Measurements from ENCODE around the gene ZNF678.

ZNF678 gene

DNA sequence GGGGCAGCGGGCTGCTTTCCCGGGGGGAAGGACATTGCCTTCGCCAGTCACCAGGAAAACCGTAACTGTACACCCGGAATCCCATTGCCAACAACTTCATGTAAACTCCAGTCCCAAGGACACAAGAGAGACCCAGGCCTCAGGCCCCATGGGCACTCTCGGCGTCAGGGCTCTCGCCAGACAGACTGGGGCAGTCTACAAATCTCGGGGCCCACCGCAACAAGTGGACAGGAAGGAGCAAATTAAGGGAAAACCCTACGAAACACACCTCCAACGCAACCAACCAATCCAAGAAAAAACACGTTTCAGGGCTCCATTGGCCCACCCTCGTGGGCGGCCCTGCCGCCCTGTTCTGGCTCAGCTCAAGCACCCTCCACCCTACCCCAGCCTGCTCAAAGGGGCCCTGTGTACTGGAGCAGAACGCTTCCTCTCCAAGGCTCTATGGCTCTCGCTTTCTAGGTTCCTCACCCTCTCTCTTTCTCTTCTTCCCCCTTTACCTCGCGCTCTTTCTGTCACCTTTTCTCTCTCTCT is 4.6 kb upstream of the ZNF678 start:
- H3K27ac ChIP-seq = no peak overlapping the region
- DNase-seq = no peak
- no peak overlapping the region for H3K4me3 ChIP-seq (ENCODE audit: low read depth, low read length)
- TF ChIP-seq, protein P1, sequence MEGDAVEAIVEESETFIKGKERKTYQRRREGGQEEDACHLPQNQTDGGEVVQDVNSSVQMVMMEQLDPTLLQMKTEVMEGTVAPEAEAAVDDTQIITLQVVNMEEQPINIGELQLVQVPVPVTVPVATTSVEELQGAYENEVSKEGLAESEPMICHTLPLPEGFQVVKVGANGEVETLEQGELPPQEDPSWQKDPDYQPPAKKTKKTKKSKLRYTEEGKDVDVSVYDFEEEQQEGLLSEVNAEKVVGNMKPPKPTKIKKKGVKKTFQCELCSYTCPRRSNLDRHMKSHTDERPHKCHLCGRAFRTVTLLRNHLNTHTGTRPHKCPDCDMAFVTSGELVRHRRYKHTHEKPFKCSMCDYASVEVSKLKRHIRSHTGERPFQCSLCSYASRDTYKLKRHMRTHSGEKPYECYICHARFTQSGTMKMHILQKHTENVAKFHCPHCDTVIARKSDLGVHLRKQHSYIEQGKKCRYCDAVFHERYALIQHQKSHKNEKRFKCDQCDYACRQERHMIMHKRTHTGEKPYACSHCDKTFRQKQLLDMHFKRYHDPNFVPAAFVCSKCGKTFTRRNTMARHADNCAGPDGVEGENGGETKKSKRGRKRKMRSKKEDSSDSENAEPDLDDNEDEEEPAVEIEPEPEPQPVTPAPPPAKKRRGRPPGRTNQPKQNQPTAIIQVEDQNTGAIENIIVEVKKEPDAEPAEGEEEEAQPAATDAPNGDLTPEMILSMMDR (IDR thresholded peaks at IDR 0.05; ENCODE audit: low read depth, low read length) = no peak
- H3K9me3 ChIP-seq (ENCODE audit: severe bottlenecking) = no peaks in the 10 kb centered on the region
- H3K36me3 ChIP-seq = no peaks in the 10 kb centered on the region
- no peaks in the 10 kb centered on the region for H3K27me3 ChIP-seq (ENCODE audit: insufficient read depth, low read depth, severe bottlenecking)

DNA sequence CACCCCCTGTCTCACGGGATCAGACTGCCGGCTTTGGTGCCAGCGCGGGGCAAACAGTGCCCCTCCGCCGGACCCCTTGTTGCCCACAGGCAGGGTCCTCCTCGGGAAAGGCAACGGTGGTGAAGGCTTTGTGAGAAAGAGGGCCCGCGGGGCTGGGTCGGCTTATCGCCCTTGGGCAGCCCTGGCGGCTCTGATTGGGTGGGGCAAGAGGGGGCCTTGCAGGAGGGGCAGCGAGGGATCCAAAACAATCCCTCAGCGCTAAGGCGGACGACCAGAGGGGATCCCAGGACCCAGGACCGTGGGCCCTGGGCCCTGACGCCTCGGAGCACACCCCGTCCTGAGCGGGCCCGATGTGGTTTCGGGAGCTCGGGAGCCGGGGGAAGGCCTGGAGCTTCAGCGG is 3.9 kb upstream of the ZNF678 start:
- no peak overlapping the region for H3K27ac ChIP-seq
- DNase-seq = no peak
- no peak overlapping the region for H3K4me3 ChIP-seq (ENCODE audit: low read depth, low read length)
- no peaks in the 10 kb centered on the region for H3K36me3 ChIP-seq
- no peaks in the 10 kb centered on the region for H3K9me3 ChIP-seq (ENCODE audit: severe bottlenecking)
- no peaks in the 10 kb centered on the region for H3K27me3 ChIP-seq (ENCODE audit: insufficient read depth, low read depth, severe bottlenecking)
- TF ChIP-seq, protein P1 (IDR thresholded peaks at IDR 0.05; ENCODE audit: low read depth, low read length) = no peak

DNA sequence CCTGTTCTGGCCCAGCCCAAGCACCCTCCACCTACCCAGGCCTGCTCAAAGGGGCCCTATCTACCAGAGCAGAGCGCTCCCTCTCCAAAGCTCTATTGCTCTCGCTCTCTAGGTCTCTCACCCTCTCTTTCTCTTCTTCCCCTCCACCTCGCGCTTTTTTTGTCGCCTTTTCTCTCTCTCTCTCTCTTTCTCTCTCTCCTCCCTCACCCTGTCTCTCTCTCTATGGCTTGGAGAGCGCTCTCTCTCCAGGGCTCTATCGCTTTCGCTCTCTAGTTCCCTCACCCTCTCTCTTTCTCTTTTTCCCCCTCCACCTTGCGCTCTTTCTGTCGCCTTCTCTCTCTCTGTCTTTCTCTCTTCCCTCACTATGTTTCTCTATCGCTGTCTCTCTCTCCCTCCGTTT is 3.4 kb upstream of the ZNF678 start:
- DNase-seq = no peak
- TF ChIP-seq, protein P1 (IDR thresholded peaks at IDR 0.05; ENCODE audit: low read depth, low read length) = no peak
- Histone ChIP-seq H3K36me3 (no peaks in the 10 kb centered on the region), H3K4me3 (ENCODE audit: low read depth, low read length) (no peak overlapping the region), H3K27me3 (ENCODE audit: insufficient read depth, low read depth, severe bottlenecking) (no peaks in the 10 kb centered on the region), H3K27ac (no peak overlapping the region), H3K9me3 (ENCODE audit: severe bottlenecking) (no peaks in the 10 kb centered on the region)

DNA sequence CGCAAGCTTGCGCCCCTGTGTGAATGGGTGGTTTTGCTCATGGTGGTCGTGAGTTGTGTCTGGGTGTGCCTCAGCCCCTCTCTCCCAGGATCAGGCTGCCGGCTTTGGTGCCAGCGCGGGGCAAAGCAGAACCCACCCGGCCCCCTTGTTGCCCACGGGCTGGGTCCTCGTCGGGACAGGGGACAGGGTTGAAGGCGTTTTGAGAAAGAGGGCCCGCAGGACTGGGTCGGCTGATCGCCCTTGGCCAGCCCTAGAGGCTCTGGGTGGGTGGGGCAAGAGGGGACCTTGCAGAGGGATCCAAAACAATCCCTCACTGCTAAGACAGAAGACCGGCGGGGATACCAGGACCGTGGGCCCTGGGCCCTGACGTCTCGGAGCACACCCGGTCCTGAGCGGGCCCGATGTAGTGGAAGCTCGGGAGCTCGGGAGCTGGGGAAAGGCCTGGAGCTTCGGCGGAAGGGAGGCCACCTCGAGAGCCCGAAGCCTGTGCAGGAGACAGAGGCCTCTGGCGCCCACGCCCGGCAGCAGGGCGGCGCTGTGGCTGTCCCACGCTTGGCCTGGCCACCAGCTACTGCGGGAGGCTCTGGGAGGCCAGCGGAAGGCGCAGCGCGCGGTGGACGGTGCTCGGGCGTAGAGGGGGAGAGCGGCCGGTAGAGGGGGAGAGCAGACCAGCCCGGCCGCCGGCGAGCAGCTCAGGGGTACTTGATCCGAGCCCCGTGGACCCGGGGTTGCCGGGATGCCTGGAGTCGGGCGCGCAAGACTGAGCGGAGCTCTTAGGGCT is 2.8 kb upstream of the ZNF678 start:
- H3K27me3 ChIP-seq (ENCODE audit: insufficient read depth, low read depth, severe bottlenecking) = no peaks in the 10 kb centered on the region
- TF ChIP-seq, protein P1 (IDR thresholded peaks at IDR 0.05; ENCODE audit: low read depth, low read length) = no peak
- H3K4me3 ChIP-seq (ENCODE audit: low read depth, low read length) = no peak overlapping the region
- H3K36me3 ChIP-seq = no peaks in the 10 kb centered on the region
- H3K9me3 ChIP-seq (ENCODE audit: severe bottlenecking) = no peaks in the 10 kb centered on the region
- no peak overlapping the region for H3K27ac ChIP-seq
- no peak for DNase-seq

DNA sequence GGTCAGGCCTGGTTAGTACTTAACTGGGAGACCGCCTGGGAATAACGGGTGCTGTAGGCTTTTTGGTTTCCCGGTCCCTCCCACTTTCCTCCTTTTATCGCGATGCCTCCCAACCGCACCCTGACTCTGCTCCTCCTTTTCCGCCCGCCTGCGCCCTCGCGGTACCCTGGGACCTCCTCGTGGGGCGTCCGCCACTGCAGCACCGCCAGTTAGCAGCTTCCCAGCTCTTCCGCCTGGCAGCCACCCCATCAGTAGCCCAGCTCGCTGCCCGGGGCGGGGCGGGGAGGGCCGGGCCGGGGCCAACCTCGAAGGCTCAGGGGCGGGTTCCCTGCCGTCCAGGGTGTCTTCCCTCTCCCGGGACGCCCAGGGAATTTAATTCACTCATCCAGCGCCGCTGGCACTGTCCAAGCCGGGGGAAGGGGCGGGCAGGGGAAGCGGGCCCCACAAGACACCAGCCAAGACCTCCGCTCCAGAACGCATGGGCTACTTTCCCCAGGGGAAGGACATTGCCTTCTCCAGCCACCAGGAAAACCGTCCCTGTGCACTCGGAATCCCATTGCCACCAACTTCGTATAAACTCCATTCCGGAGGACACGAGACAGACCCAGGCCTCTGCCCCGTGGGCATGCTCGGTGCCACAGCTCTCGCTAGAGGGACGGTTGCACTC is 2.0 kb upstream of the ZNF678 start:
- H3K27me3 ChIP-seq (ENCODE audit: insufficient read depth, low read depth, severe bottlenecking) = no peaks in the 10 kb centered on the region
- no peak for DNase-seq
- no peaks in the 10 kb centered on the region for H3K36me3 ChIP-seq
- H3K4me3 ChIP-seq (ENCODE audit: low read depth, low read length) = no peak overlapping the region
- no peaks in the 10 kb centered on the region for H3K9me3 ChIP-seq (ENCODE audit: severe bottlenecking)
- H3K27ac ChIP-seq = no peak overlapping the region
- TF ChIP-seq, protein P1 (IDR thresholded peaks at IDR 0.05; ENCODE audit: low read depth, low read length) = no peak

Measured in WERI-Rb-1 (cell line).